Urinary bladder (tissue), 4 donors: ENCODE data around the gene SERPINB12. TPM values are rescaled to one million over a fixed set of nuclear protein-coding genes. Genes with fewer than 3 reads are reported as not detected.

Source experiments
- DNase-seq: peaks from one replicate; pipeline ENCODE4 v3.0.0-alpha.2; 2015; ENCODE audit errors: extremely low spot score
- H3K27ac ChIP-seq: one replicate; pipeline ENCODE4 v1.5.1; 2013; ENCODE audit warnings: low read depth, mild to moderate bottlenecking, moderate library complexity
- H3K36me3 ChIP-seq: one replicate; pipeline ENCODE4 v1.6.1; 2013; ENCODE audit warnings: mild to moderate bottlenecking, moderate library complexity; ENCODE audit not compliant: insufficient read depth
- H3K4me1 ChIP-seq: one replicate; pipeline ENCODE4 v1.6.1; 2013; ENCODE audit warnings: mild to moderate bottlenecking, moderate library complexity; ENCODE audit not compliant: insufficient read depth
- H3K4me3 ChIP-seq: one replicate; pipeline ENCODE4 v1.5.1; 2013; ENCODE audit warnings: low read depth, low read length
- WGBS: extraction: QIAGEN DNeasy Blood & Tissue Kit; methylation state at CpG from one replicate; pipeline ENCODE4 v1.1.7; 2013; 5-methylcytosine and 5-hydroxymethylcytosine counted together
- polyA plus RNA-seq: library from polyadenylated mRNA; stranded (reverse); fragments of 200-250 nt; gene quantifications from one replicate; pipeline ENCODE4 v1.2.3, GENCODE V29; 2013
- total RNA-seq: library from RNA; depleted of rRNA; stranded (reverse); fragments of >200 nt; gene quantifications from one replicate; pipeline ENCODE4 v1.2.3, GENCODE V29; 2014
- donor health status: healthy with polysubstance abuse.
- donor health status: healthy.

SERPINB12 gene
- total and polyA plus RNA-seq, 2 donors = not detected

DNA sequence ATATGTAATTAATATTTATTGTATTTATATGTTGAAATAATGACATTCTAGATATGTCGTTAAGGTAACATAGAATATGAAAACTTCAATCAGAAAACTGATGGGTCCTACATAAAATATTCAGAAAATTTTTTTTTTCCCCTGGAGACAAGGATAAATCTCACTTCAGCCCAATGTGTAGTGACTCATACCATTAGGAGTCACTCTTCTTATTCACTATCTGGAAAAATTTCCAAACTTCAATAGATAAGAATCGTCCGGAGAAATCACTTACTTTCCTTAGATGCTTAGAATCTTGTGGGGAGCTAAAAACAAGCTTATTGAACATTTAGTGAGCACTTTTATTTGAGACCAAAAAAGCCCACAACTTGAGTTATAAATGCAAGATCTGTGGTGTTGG is 49.6 kb downstream of the SERPINB12 start:
- no peak overlapping the region for H3K27ac ChIP-seq
- H3K4me1 ChIP-seq = peaks cover 1% of the 10 kb centered on the region
- H3K36me3 ChIP-seq = no peaks in the 10 kb centered on the region
- H3K4me3 ChIP-seq = no peak overlapping the region
- DNase-seq = no peak
- 80% methylated on average over 3 of the region's 3 CpGs for WGBS

GRCh38 chr18:63592471-63592870 is 50.3 kb downstream of the SERPINB12 start:
- WGBS = 51% methylated on average over 1 of the region's 1 CpG
- Histone ChIP-seq H3K4me1 (peaks cover 1% of the 10 kb centered on the region), H3K36me3 (no peaks in the 10 kb centered on the region), H3K4me3 (no peak overlapping the region), H3K27ac (no peak overlapping the region)
- no peak for DNase-seq

DNA sequence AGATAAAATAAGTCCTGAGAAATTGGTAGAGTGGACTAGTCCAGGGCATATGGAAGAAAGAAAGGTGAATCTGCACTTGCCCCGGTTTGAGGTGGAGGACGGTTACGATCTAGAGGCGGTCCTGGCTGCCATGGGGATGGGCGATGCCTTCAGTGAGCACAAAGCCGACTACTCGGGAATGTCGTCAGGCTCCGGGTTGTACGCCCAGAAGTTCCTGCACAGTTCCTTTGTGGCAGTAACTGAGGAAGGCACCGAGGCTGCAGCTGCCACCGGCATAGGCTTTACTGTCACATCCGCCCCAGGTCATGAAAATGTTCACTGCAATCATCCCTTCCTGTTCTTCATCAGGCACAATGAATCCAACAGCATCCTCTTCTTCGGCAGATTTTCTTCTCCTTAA is 54.8 kb downstream of the SERPINB12 start:
- DNase-seq = no peak
- Histone ChIP-seq H3K4me3 (no peak overlapping the region), H3K4me1 (no peaks in the 10 kb centered on the region), H3K36me3 (no peaks in the 10 kb centered on the region), H3K27ac (no peak overlapping the region)
- WGBS = 75% methylated on average over 14 of the region's 14 CpGs

GRCh38 chr18:63603355-63603754 is 61.2 kb downstream of the SERPINB12 start:
- no peak overlapping the region for H3K4me3 ChIP-seq
- 62% methylated on average over 1 of the region's 1 CpG for whole genome bisulfite sequencing
- DNase-seq = no peak
- H3K27ac ChIP-seq = no peak overlapping the region
- H3K36me3 ChIP-seq = no peaks in the 10 kb centered on the region
- no peaks in the 10 kb centered on the region for H3K4me1 ChIP-seq

DNA sequence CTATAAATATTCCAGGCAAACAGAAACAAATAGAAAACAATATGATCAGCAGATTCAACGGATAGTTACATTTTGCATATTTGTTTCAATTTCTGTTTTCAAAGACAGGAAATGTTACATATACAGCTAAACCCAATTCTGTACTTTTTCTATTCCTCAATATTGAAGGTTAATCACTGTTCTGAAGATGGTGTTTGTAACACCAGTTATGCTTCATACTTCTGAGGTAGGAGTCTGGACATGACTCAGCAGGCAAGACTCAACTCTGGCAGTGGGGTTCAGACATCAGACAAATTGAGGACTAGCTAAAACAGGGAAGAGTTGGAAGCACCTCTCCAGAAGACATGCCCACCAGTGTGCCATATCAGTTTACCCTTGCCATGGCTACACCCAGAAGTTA is 61.6 kb downstream of the SERPINB12 start:
- WGBS = 0% methylated on average over 1 of the region's 1 CpG
- Histone ChIP-seq H3K36me3 (no peaks in the 10 kb centered on the region), H3K27ac (no peak overlapping the region), H3K4me3 (no peak overlapping the region), H3K4me1 (no peaks in the 10 kb centered on the region)
- DNase-seq = no peak

DNA sequence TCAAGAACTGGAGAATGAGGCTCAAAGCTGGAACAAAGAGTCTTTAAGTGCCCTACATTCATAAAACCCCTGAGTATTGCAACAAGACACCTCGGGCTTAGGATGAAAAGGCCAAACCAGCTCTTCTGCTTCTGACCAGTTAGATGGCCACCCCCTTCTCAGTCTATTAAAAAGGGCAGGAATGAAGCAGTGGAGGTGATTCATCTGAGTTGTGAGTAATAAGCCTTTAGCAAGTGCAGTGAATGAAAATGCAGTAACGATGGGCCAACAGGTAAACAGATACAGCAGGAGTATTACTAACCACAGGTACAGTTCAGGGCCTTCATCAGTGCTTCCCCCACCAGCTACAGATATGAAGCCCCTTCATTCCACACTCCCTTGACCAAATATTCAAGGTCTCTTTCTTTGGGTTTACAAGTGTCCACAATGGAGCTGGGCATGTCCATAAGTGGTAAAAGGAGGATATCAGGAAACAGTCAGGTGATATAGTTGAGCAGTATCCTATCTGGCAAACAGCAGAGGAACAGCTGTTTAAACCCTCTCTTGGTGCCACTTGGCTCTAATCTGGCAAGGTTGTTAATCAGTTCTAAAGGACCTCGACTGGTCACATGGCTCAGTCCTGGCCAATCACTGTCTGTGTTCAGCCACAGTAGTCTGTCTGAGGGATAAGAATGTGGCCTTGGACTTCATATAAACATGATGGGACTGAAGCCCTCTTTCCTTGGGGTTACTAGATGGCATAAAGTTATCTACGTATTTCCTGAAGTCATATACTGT is 62.8 kb downstream of the SERPINB12 start:
- DNase-seq = no peak
- Histone ChIP-seq H3K4me3 (no peak overlapping the region), H3K27ac (no peak overlapping the region), H3K4me1 (no peaks in the 10 kb centered on the region), H3K36me3 (no peaks in the 10 kb centered on the region)
- WGBS = 78% methylated on average over 4 of the region's 4 CpGs

DNA sequence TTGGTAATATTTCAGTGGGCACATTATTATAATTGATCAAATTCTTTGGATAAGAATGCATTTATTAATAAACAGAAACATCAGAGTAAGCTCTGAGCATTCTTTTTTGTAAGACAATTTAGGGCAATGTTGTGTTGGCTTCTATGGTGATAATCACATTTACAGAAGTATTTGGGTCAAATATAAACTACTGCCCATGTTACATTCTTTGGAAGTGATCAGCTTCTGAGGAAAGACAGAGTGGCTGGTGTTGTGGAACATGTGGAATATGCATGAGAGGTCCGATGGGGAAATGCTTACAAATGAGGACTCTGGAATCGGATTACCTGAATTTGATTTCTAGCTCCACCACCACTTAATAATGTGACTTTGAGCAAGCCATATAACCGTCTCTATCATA is 64.4 kb downstream of the SERPINB12 start:
- no peak overlapping the region for H3K27ac ChIP-seq
- 59% methylated on average over 3 of the region's 3 CpGs for WGBS

GRCh38 chr18:63613420-63613819 is 71.3 kb downstream of the SERPINB12 start:
- no peak for DNase-seq

More for the DNA sequence above, 64.4 kb downstream of the SERPINB12 start:
- Histone ChIP-seq H3K4me1 (no peaks in the 10 kb centered on the region), H3K36me3 (no peaks in the 10 kb centered on the region), H3K4me3 (no peak overlapping the region)
- DNase-seq = no peak

DNA sequence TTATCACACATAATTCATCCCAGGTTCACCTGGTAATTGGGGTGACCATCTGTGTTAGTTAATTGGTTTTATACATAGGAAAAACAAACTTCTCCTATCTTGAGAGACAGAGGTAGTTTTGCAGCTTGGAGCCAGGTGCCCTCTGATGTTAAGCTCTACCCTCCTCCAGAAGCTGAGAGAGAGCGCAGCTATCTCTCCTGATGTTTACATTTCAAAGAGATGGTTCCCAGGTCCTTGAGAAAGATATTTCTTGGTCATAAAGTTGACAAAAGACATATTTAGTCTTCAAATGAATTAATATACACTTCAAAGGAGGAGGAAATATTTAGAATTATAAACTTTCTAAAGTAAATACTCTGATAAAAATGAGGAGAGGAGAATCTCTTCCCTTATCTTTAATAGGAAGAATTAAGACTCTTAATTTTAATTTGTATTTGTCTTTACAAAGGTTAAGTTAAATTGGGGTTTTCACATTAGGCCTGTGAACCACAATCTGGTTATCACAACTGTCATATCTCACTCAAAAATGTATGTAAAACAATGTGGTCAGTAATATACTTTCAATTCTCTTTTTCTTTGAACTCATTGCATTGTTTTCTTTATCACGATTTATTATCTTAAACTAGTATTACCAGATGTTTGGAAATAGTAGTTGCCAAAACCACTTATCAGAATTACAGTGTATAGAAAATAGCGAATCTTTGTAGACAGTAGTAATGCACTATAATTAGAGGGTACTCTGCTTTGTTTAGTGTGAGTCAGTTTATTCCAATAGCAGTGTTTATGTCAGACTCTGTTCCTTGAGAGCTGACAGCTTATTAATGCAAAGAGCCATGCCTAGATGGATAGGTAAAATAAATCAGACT is 75.1 kb downstream of the SERPINB12 start:
- no peaks in the 10 kb centered on the region for H3K36me3 ChIP-seq
- no peak for DNase-seq
- no peaks in the 10 kb centered on the region for H3K4me1 ChIP-seq
- H3K27ac ChIP-seq = no peak overlapping the region
- no peak overlapping the region for H3K4me3 ChIP-seq
- 13% methylated on average over 3 of the region's 3 CpGs for WGBS

More at GRCh38 chr18:63613420-63613819, 71.3 kb downstream of the SERPINB12 start:
- Histone ChIP-seq H3K4me3 (no peak overlapping the region), H3K36me3 (no peaks in the 10 kb centered on the region), H3K4me1 (no peaks in the 10 kb centered on the region), H3K27ac (no peak overlapping the region)
- 95% methylated on average over 4 of the region's 4 CpGs for WGBS

- Histone ChIP-seq H3K4me3 (no peak overlapping the region), H3K4me1 (no peaks in the 10 kb centered on the region), H3K27ac (no peak overlapping the region), H3K36me3 (no peaks in the 10 kb centered on the region)
- WGBS = 61% methylated on average over 2 of the region's 2 CpGs
- no peak for DNase-seq
These were observed 75.7 kb downstream of the SERPINB12 start for GRCh38 chr18:63617915-63618234.

Other genes starting within 250 kb of the SERPINB12 start
- gene BCL2, start 222.6 kb upstream of the SERPINB12 start, total RNA-seq = 53.9 TPM
- gene BCL2, start 222.6 kb upstream of the SERPINB12 start, polyA plus RNA-seq = 6.3 TPM
- gene KDSR, start 175.2 kb upstream of the SERPINB12 start, total RNA-seq = 35.8 TPM
- 47.7 TPM for gene KDSR, start 175.2 kb upstream of the SERPINB12 start, polyA plus RNA-seq
- gene VPS4B, start 119.9 kb upstream of the SERPINB12 start, total RNA-seq = 67.8 TPM
- gene VPS4B, start 119.9 kb upstream of the SERPINB12 start, polyA plus RNA-seq = 27.1 TPM
- 27.1 TPM for gene SERPINB5, start 65.4 kb upstream of the SERPINB12 start, total RNA-seq
- 5.6 TPM for gene SERPINB5, start 65.4 kb upstream of the SERPINB12 start, polyA plus RNA-seq
- gene SERPINB13, start 45.0 kb downstream of the SERPINB12 start, total RNA-seq = 1.7 TPM
- gene SERPINB13, start 45.0 kb downstream of the SERPINB12 start, polyA plus RNA-seq = not detected
- gene SERPINB4, start 101.9 kb downstream of the SERPINB12 start, total RNA-seq = not detected
- not detected for gene SERPINB4, start 101.9 kb downstream of the SERPINB12 start, polyA plus RNA-seq
- 0.16 TPM for gene SERPINB3, start 119.5 kb downstream of the SERPINB12 start, total RNA-seq
- gene SERPINB3, start 119.5 kb downstream of the SERPINB12 start, polyA plus RNA-seq = not detected
- gene SERPINB11, start 160.6 kb downstream of the SERPINB12 start, total RNA-seq = 3.5 TPM
- not detected for gene SERPINB11, start 160.6 kb downstream of the SERPINB12 start, polyA plus RNA-seq
- not detected for gene SERPINB7, start 233.0 kb downstream of the SERPINB12 start, total RNA-seq
- gene SERPINB7, start 233.0 kb downstream of the SERPINB12 start, polyA plus RNA-seq = not detected